ENCODE data around the gene KCTD1.

- TF ChIP-seq CTCF (conservative IDR thresholded peaks at IDR 0.05) (no peak), EZH2 (IDR thresholded peaks at IDR 0.05; ENCODE audit: low read depth) (no peak)
Observed at GRCh38 chr18:26414901-26415440, 133.4 kb downstream of the KCTD1 start.

Data from PC-9 (cell line).